ENCODE results near the gene HOXA3. TPM values are rescaled to one million over a fixed set of nuclear protein-coding genes. Genes with fewer than 3 reads are reported as not detected.

The HOXA3 gene
- polyA plus RNA-seq, 1 of the 3 experiments (the other 2 are of a cell fraction): 0.15 TPM

- ChIA-PET CTCF (no interaction called here), POLR2A (no interaction called here)
- Histone ChIP-seq H3K9me3 (no peaks in the 10 kb centered on the region), H3F3A (replicated peaks; ENCODE audit: insufficient read depth) (no peaks in the 10 kb centered on the region), H3K27ac (ENCODE audit: low read depth in 2 of 2, low read length in 1 of 2) (no peak overlapping the region), H3K4me2 (no peak overlapping the region), H2AFZ (ENCODE audit: low read depth) (no peak overlapping the region), H4K20me1 (ENCODE audit: insufficient read depth) (no peaks in the 10 kb centered on the region), H3K4me1 (ENCODE audit: control insufficient read depth in 1 of 2, insufficient read depth in 2 of 2, low read depth in 1 of 2, low read length in 1 of 2) (no peaks in the 10 kb centered on the region), H3K9me2 (0 out of 2 replicates have a peak, but pooled peaks cover 4% of the 10 kb centered on the region), H3K27me3 (ENCODE audit: insufficient read depth) (peaks cover 6% of the 10 kb centered on the region; the same call in 1 of the 2 replicates), H3K4me3 (ENCODE audit: low read depth in 2 of 2, low read length in 1 of 2) (no peak overlapping the region), H3K9ac (no peak overlapping the region), H3K36me3 (replicated peaks in 1 of 2; ENCODE audit: control insufficient read depth in 1 of 2, insufficient read depth in 2 of 2, low read length in 1 of 2) (no peaks in the 10 kb centered on the region), H3K79me2 (ENCODE audit: insufficient read depth) (no peaks in the 10 kb centered on the region)
- no peak for DNase-seq
- TF ChIP-seq RAD21 (IDR thresholded peaks at IDR 0.05; ENCODE audit: low read length): no peak
- TF ChIP-seq FOSL2 (IDR thresholded peaks at IDR 0.05; ENCODE audit: borderline replicate concordance, low read depth): no peak
- no peak for TF ChIP-seq IRF3 (IDR thresholded peaks at IDR 0.05; ENCODE audit: low read depth, low read length)
- no peak for TF ChIP-seq SIN3A (IDR thresholded peaks at IDR 0.05; ENCODE audit: borderline replicate concordance, low read depth, low read length)
- TF ChIP-seq REST (IDR thresholded peaks at IDR 0.05; ENCODE audit: low read depth, low read length): no peak
- TF ChIP-seq EP300 (IDR thresholded peaks at IDR 0.05; ENCODE audit: borderline replicate concordance in 1 of 2, low read depth in 1 of 2, low read length in 1 of 2): no peak
- 18% methylated on average over 5 of the region's 5 CpGs for WGBS (ENCODE audit: low lambda C conversion rate)
These were observed 73.7 kb downstream of the HOXA3 start for GRCh38 chr7:27078616-27079233.

GRCh38 chr7:27073076-27073475 is 79.3 kb downstream of the HOXA3 start:
- H3F3A ChIP-seq (replicated peaks; ENCODE audit: insufficient read depth): no peaks in the 10 kb centered on the region
- CTCF ChIA-PET: no interaction called here
- no peak for DNase-seq
- no peaks in the 10 kb centered on the region for H3K4me1 ChIP-seq (ENCODE audit: control insufficient read depth in 1 of 2, insufficient read depth in 2 of 2, low read depth in 1 of 2, low read length in 1 of 2)
- POLR2A ChIA-PET: no interaction called here
- H3K4me2 ChIP-seq: no peak overlapping the region
- no peaks in the 10 kb centered on the region for H4K20me1 ChIP-seq (ENCODE audit: insufficient read depth)
- no peak overlapping the region for H3K9ac ChIP-seq
- H2AFZ ChIP-seq (ENCODE audit: low read depth): no peak overlapping the region
- H3K9me3 ChIP-seq: no peaks in the 10 kb centered on the region
- no peaks in the 10 kb centered on the region for H3K9me2 ChIP-seq
- no peak overlapping the region for H3K4me3 ChIP-seq (ENCODE audit: low read depth in 2 of 2, low read length in 1 of 2)
- no peak overlapping the region for H3K27ac ChIP-seq (ENCODE audit: low read depth in 2 of 2, low read length in 1 of 2)
- H3K36me3 ChIP-seq (replicated peaks in 1 of 2; ENCODE audit: control insufficient read depth in 1 of 2, insufficient read depth in 2 of 2, low read length in 1 of 2): no peaks in the 10 kb centered on the region
- peaks cover 14% of the 10 kb centered on the region for H3K27me3 ChIP-seq (ENCODE audit: insufficient read depth)
- no peaks in the 10 kb centered on the region for H3K79me2 ChIP-seq (ENCODE audit: insufficient read depth)
- no peak for TF ChIP-seq ZBTB33 (IDR thresholded peaks at IDR 0.05; ENCODE audit: borderline replicate concordance, low read depth)
- TF ChIP-seq TCF12 (IDR thresholded peaks at IDR 0.05): no peak
- no peak for TF ChIP-seq USF1 (IDR thresholded peaks at IDR 0.05; ENCODE audit: borderline replicate concordance, low read depth)
- TF ChIP-seq GATA2 (CRISPR knock-in tag; IDR thresholded peaks at IDR 0.05): no peak
- no peak for TF ChIP-seq USF2 (IDR thresholded peaks at IDR 0.05; ENCODE audit: borderline replicate concordance, low read depth, low read length)
- TF ChIP-seq RFX5 (IDR thresholded peaks at IDR 0.05; ENCODE audit: low read length): no peak
- TF ChIP-seq FOSL2 (IDR thresholded peaks at IDR 0.05; ENCODE audit: borderline replicate concordance, low read depth): no peak
- TF ChIP-seq TEAD4 (IDR thresholded peaks at IDR 0.05; ENCODE audit: borderline replicate concordance, insufficient read depth): no peak
- TF ChIP-seq FOXM1 (IDR thresholded peaks at IDR 0.05; ENCODE audit: low read depth): no peak
- no peak for TF ChIP-seq MXI1 (IDR thresholded peaks at IDR 0.05; ENCODE audit: low read depth, low read length)
- no peak for TF ChIP-seq IRF3 (IDR thresholded peaks at IDR 0.05; ENCODE audit: low read depth, low read length)
